Osteoblast (primary cell): Measurements from ENCODE around the gene LCE4A. TPM values are rescaled to one million over a fixed set of nuclear protein-coding genes. Genes with fewer than 3 reads are reported as not detected.
"Not testable (repeated sequence)": the region's sequence is repeated elsewhere in the genome, so short reads cannot be mapped to it uniquely, and the experiment has no call there.

Experiments used
- DNase-seq: peaks from one replicate; pipeline ENCODE4 v3.0.0; 2011; ENCODE audit warnings: low spot score, mixed read lengths; ENCODE audit not compliant: insufficient read length; ENCODE audit errors: missing footprints
- H2AFZ ChIP-seq: 2 replicates; pipeline ENCODE4 v1.6.0; 2011; ENCODE audit warnings: mild to moderate bottlenecking, low read length
- H3K27ac ChIP-seq: 2 replicates; pipeline ENCODE4 v1.5.1; 2011; ENCODE audit warnings: mild to moderate bottlenecking, low read depth, low read length, moderate library complexity
- H3K27me3 ChIP-seq: 2 replicates; pipeline ENCODE4 v1.6.0; 2012; ENCODE audit warnings: mild to moderate bottlenecking, control low read depth, inconsistent platforms, low read length, moderate library complexity; ENCODE audit not compliant: insufficient read depth
- H3K36me3 ChIP-seq: 2 replicates; pipeline ENCODE4 v1.5.1; 2011; ENCODE audit warnings: mild to moderate bottlenecking, low read length, control low read depth, moderate library complexity; ENCODE audit not compliant: insufficient read depth
- H3K4me1 ChIP-seq: 2 replicates; pipeline ENCODE4 v1.5.1; 2011; ENCODE audit warnings: mild to moderate bottlenecking, low read length, control low read depth, moderate library complexity; ENCODE audit not compliant: insufficient read depth
- H3K4me2 ChIP-seq: 2 replicates; pipeline ENCODE4 v1.6.0; 2011; ENCODE audit warnings: mild to moderate bottlenecking, low read length; ENCODE audit not compliant: insufficient read depth
- H3K4me3 ChIP-seq: fragments of 200-600 bp; sonication (generic); 3 replicates; pipeline ENCODE4 v1.5.1; 2012; ENCODE audit warnings: mild to moderate bottlenecking, low read length, inconsistent platforms; ENCODE audit not compliant: insufficient read depth
- H3K79me2 ChIP-seq: 2 replicates; pipeline ENCODE4 v1.6.0; 2012; ENCODE audit warnings: mild to moderate bottlenecking, low read length, control low read depth, inconsistent platforms; ENCODE audit not compliant: insufficient read depth
- H3K9me3 ChIP-seq: 2 replicates; pipeline ENCODE4 v1.5.1; 2011; ENCODE audit warnings: low read depth, low read length, control low read depth
- H4K20me1 ChIP-seq: 2 replicates; pipeline ENCODE4 v1.6.0; 2012; ENCODE audit warnings: mild to moderate bottlenecking, low read length, control low read depth; ENCODE audit not compliant: insufficient read depth
- CTCF ChIP-seq: IDR thresholded peaks from 2 replicates; pipeline ENCODE4 v1.5.1; 2011; ENCODE audit warnings: mild to moderate bottlenecking, low read depth, low read length, moderate library complexity; ENCODE audit errors: extremely low read depth
- total RNA-seq: library from RNA; depleted of rRNA; stranded (reverse); fragments of >200 nt; gene quantifications from 2 replicates; pipeline ENCODE4 v1.2.3, GENCODE V29; 2012

The LCE4A gene
- total RNA-seq, 1 donor: not detected

DNA sequence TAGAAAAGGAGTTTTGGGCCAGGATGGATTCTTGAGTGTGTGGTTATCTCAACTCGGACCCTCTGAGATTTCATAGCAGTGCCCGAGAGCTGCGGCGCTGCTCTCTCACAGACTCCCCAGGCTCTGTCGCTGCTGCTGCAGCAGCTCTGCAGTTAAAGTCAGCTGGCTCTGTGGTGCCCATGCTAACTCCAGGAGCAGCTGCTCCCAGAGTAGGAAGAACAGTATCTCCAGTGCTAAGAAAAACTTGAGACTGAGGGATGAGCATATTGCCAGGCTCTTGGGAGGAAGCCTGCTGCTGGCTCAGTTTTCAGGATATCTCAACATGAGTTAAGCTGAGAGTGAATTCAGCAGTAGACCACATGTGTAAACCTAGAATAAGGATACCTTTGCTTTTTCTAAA lies 40.3 kb upstream of the LCE4A start:
- Histone ChIP-seq H3K79me2 (no peaks in the 10 kb centered on the region), H3K4me3 (no peak overlapping the region), H3K27me3 (no peaks in the 10 kb centered on the region), H3K36me3 (no peaks in the 10 kb centered on the region), H3K4me2 (no peak overlapping the region), H2AFZ (no peak overlapping the region), H3K27ac (no peak overlapping the region), H4K20me1 (no peaks in the 10 kb centered on the region), H3K9me3 (no peaks in the 10 kb centered on the region), H3K4me1 (no peaks in the 10 kb centered on the region)
- no peak for TF ChIP-seq CTCF
- DNase-seq: no peak

GRCh38 chr1:152673016-152673415 lies 34.9 kb upstream of the LCE4A start:
- Histone ChIP-seq H3K9me3 (no peaks in the 10 kb centered on the region), H3K79me2 (no peaks in the 10 kb centered on the region), H3K4me3 (no peak overlapping the region), H3K36me3 (no peaks in the 10 kb centered on the region), H2AFZ (no peak overlapping the region), H3K27ac (no peak overlapping the region), H4K20me1 (no peaks in the 10 kb centered on the region), H3K4me1 (no peaks in the 10 kb centered on the region), H3K4me2 (no peak overlapping the region), H3K27me3 (no peaks in the 10 kb centered on the region)
- no peak for TF ChIP-seq CTCF
- no peak for DNase-seq

DNA sequence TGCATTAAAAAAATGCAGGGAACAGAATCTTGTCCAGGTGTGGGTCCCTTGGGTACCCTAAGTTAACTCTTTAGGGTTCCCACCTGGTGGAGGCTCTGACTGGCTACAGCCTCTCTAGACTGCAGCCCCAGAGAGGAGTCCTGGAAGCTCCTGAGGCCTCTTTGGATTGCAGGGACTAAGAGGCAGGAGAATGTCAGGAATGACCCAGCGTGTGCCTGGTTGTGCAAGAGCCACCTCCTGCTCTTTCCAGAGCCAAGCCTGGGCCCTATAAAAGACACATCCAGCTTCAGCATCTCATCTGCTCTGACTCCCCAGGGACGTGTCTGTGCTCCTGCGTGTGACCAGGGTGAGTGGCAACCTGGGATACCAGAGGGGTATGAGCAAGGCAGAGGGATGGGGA lies 33.0 kb upstream of the LCE4A start, which contains the start of gene LCE2C:
TSS of gene LCE2C (plus strand) at position 297 of the 400 bp plus-strand sequence. CDS start 737 bp downstream, outside the sequence.
- not testable (repeated sequence) for H3K4me2 ChIP-seq, H3K27me3 ChIP-seq, H3K4me3 ChIP-seq, H3K9me3 ChIP-seq, H3K4me1 ChIP-seq, H4K20me1 ChIP-seq, DNase-seq, H2AFZ ChIP-seq, H3K79me2 ChIP-seq, H3K36me3 ChIP-seq, H3K27ac ChIP-seq

DNA sequence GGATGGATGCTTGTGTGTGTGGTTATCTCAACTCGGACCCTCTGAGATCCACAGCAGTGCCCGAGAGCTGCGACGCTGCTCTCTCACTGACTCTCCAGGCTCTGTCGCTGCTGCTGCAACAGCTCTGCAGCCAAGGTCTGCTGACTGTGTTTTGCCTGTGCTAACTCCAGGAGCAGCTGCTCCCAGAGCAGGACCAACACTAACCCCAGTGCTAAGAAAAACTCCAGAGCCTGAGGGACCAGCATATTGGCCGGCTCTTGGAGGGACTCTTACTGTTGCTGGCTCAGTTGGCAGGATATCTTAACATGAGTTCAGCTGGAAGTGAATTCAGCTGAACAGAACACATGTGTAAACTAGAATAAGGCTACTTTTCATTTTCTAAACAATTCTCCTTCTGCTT lies 28.5 kb upstream of the LCE4A start:
- no peaks in the 10 kb centered on the region for H3K79me2 ChIP-seq
- H3K27me3 ChIP-seq: no peaks in the 10 kb centered on the region
- no peak for TF ChIP-seq CTCF
- H3K4me1 ChIP-seq: no peaks in the 10 kb centered on the region
- H3K4me2 ChIP-seq: no peak overlapping the region
- no peaks in the 10 kb centered on the region for H3K9me3 ChIP-seq
- no peak overlapping the region for H2AFZ ChIP-seq
- no peak for DNase-seq
- H3K27ac ChIP-seq: no peak overlapping the region
- no peak overlapping the region for H3K4me3 ChIP-seq
- H4K20me1 ChIP-seq: no peaks in the 10 kb centered on the region
- no peaks in the 10 kb centered on the region for H3K36me3 ChIP-seq
